Endothelial cell of umbilical vein (primary cell): Measurements from ENCODE around the gene RABGAP1. TPM values are rescaled to one million over a fixed set of nuclear protein-coding genes. Genes with fewer than 3 reads are reported as not detected.

ENCODE experiments used
- BruUV-seq: library from RNA; stranded (reverse); fragments of 400-500 nt; replicated peaks from 2 replicates; lab custom pipeline; 2021; lab: Mats Ljungman, UMichigan
- CTCF ChIA-PET: fragments of 300-600, 350-600 bp; sonication (Branson Sonifier 250); formaldehyde crosslinking; loops from one replicate; lab custom pipeline; 2021; ENCODE audit warnings: antibody characterized with exemption, inconsistent platforms; lab: Charles Lee
- POLR2A ChIA-PET: fragments of 300-600, 350-600 bp; sonication (Branson Sonifier 250); formaldehyde crosslinking; loops from one replicate; lab custom pipeline; 2021; ENCODE audit warnings: antibody characterized with exemption, inconsistent platforms; lab: Charles Lee
- DNase-seq: peaks from one replicate; pipeline ENCODE4 v3.0.0-alpha.2; 2011; ENCODE audit warnings: low read depth, low spot score
- FAIRE-seq: peaks from 2 replicates; lab custom pipeline; 2011; peaks lifted over from hg19 to GRCh38; lab: Jason Lieb, UNC
- H2AFZ ChIP-seq: 2 replicates; pipeline ENCODE4 v1.6.0; 2012; ENCODE audit warnings: low read depth, low read length, control low read depth, inconsistent platforms
- H3K27ac ChIP-seq: 2 replicates; pipeline ENCODE4 v1.5.1; 2011; ENCODE audit warnings: low read depth, mild to moderate bottlenecking, control low read depth, low read length, moderate library complexity; ENCODE audit not compliant: insufficient read depth
- H3K27me3 ChIP-seq, 2 experiments: 2 replicates each; pipeline versions ENCODE4 v1.6.0 to v1.6.1; 2011; ENCODE audit warnings: low read length in 2 of 2, mixed read lengths in 1 of 2; ENCODE audit not compliant: control insufficient read depth in 2 of 2, insufficient read depth in 2 of 2
- H3K36me3 ChIP-seq, 2 experiments: 2 replicates in 1 of 2; 3 replicates in 1 of 2; pipeline ENCODE4 v1.5.1; 2011; ENCODE audit warnings: low read length in 2 of 2, mild to moderate bottlenecking in 1 of 2, moderate library complexity in 1 of 2; ENCODE audit not compliant: control insufficient read depth in 2 of 2, insufficient read depth in 2 of 2; ENCODE audit errors: extremely low read depth in 1 of 2
- H3K4me1 ChIP-seq: 3 replicates; pipeline ENCODE4 v1.5.1; 2011; ENCODE audit warnings: mild to moderate bottlenecking, low read length; ENCODE audit not compliant: control insufficient read depth, insufficient read depth; ENCODE audit errors: extremely low read depth
- H3K4me2 ChIP-seq: 2 replicates; pipeline ENCODE4 v1.6.1; 2011; ENCODE audit warnings: low read length, control low read depth, mixed read lengths; ENCODE audit not compliant: insufficient read depth
- H3K4me3 ChIP-seq, 3 experiments: fragments of 200-600 bp in 1 of 3; sonication (generic), shearing (Covaris generic) in 1 of 3; replicated peaks in 1 of 3; 2 replicates each; pipeline ENCODE4 v1.5.1; 2011 to 2016; ENCODE audit warnings: control low read depth in 3 of 3, low read length in 3 of 3, mild to moderate bottlenecking in 2 of 3, inconsistent platforms in 1 of 3, low read depth in 1 of 3, moderate library complexity in 1 of 3; ENCODE audit not compliant: insufficient read depth in 1 of 3
- H3K79me2 ChIP-seq: 2 replicates; pipeline ENCODE4 v1.6.0; 2012; ENCODE audit warnings: low read length, inconsistent platforms; ENCODE audit not compliant: control insufficient read depth, insufficient read depth
- H3K9ac ChIP-seq: replicated peaks from 2 replicates; pipeline ENCODE3; 2011; ENCODE audit warnings: low read length, control low read depth; ENCODE audit not compliant: insufficient read depth; ENCODE audit errors: extremely low read depth
- H3K9me1 ChIP-seq: replicated peaks from 3 replicates; pipeline ENCODE4 v1.6.0; 2011; ENCODE audit warnings: mild to moderate bottlenecking, low read length; ENCODE audit not compliant: control insufficient read depth, insufficient read depth; ENCODE audit errors: extremely low read depth
- H3K9me3 ChIP-seq: replicated peaks from 2 replicates; pipeline ENCODE4 v1.5.1; 2012; ENCODE audit warnings: low read length, inconsistent platforms; ENCODE audit not compliant: control insufficient read depth, insufficient read depth
- H4K20me1 ChIP-seq: replicated peaks from 2 replicates; pipeline ENCODE3; 2011; ENCODE audit warnings: mild to moderate bottlenecking, low read length; ENCODE audit not compliant: control insufficient read depth, insufficient read depth; ENCODE audit errors: extremely low read depth
- EZH2 ChIP-seq: IDR thresholded peaks from 2 replicates; pipeline ENCODE4 v1.6.1; 2012; ENCODE audit warnings: borderline replicate concordance, low read depth, mild to moderate bottlenecking, moderate library complexity, low read length, inconsistent platforms; ENCODE audit not compliant: severe bottlenecking
- FOS ChIP-seq: IDR thresholded peaks from 2 replicates; pipeline ENCODE4 v1.6.1; 2011; ENCODE audit warnings: mild to moderate bottlenecking, low read length, moderate library complexity, borderline replicate concordance; ENCODE audit not compliant: insufficient read depth
- GATA2 ChIP-seq: IDR thresholded peaks from 2 replicates; pipeline ENCODE4 v1.7.0; 2011; ENCODE audit warnings: low read depth, mild to moderate bottlenecking, moderate library complexity, mixed read lengths, low read length; ENCODE audit not compliant: insufficient read length, insufficient read depth
- JUN ChIP-seq: IDR thresholded peaks from 2 replicates; pipeline ENCODE4 v1.6.1; 2011; ENCODE audit warnings: borderline replicate concordance, low read depth; ENCODE audit not compliant: insufficient read length, insufficient read depth
- MYC ChIP-seq: IDR thresholded peaks from one replicate; pipeline ENCODE4 v1.6.1; 2011; ENCODE audit warnings: mild to moderate bottlenecking, low read depth, low read length
- POLR2A ChIP-seq: IDR thresholded peaks from 2 replicates; pipeline ENCODE4 v1.6.1; 2012; ENCODE audit warnings: low read depth, mild to moderate bottlenecking, control low read depth, low read length
- POLR2AphosphoS5 ChIP-seq: IDR thresholded peaks from 2 replicates; pipeline ENCODE4 v1.6.1; 2012; ENCODE audit warnings: low read depth, mild to moderate bottlenecking, control low read depth, low read length, moderate library complexity; ENCODE audit not compliant: insufficient read depth
- dilution Hi-C: fragments of 300-500 bp; cut with MboI; formaldehyde crosslinking; loops from one replicate; pipeline ENCODE4 v1.15.0; 2019; ENCODE audit warnings: low sequenced_read_pairs; ENCODE audit not compliant: extremely low pct_ligation_motif_present
- intact Hi-C: fragments of 100-400 bp; cut with micrococcal nuclease; formaldehyde crosslinking; loops from one replicate; pipeline ENCODE4 v1.10.0; 2022
- polyA plus RNA-seq, 4 experiments: library from polyadenylated mRNA; depleted of rRNA in 3 of 4; stranded (reverse) in 3 of 4; unstranded in 1 of 4; fragments of >200 nt; gene quantifications; 2 replicates each; pipeline versions ENCODE4 v1.2.1 to v1.2.3, GENCODE V29; 2011 to 2012; ENCODE audit warnings: missing spikeins in 1 of 4
- total RNA-seq: library from RNA; stranded (reverse); gene quantifications from 2 replicates; pipeline ENCODE4 v1.2.3, GENCODE V29; 2021
- TF ChIP-seq, protein P1 (sequence below): IDR thresholded peaks from 2 replicates; pipeline ENCODE4 v1.6.1; 2011; ENCODE audit not compliant: insufficient read depth, insufficient read length
- TF ChIP-seq, protein P2 (sequence below), 2 donors: IDR thresholded peaks; 1 replicate in 1 of 2; 2 replicates in 1 of 2; pipeline ENCODE4 v1.5.1; 2011; ENCODE audit warnings: low read length in 2 of 2, mild to moderate bottlenecking in 2 of 2, moderate library complexity in 2 of 2, control low read depth in 1 of 2, inconsistent platforms in 1 of 2, low read depth in 1 of 2; ENCODE audit not compliant: insufficient read depth in 1 of 2; ENCODE audit errors: extremely low read depth in 1 of 2

The RABGAP1 gene
- total and polyA plus RNA-seq, 2 donors (not counting 3 experiments of a cell fraction or from before 2014, with no cell fraction given), result 19.0 to 53.6 TPM

DNA sequence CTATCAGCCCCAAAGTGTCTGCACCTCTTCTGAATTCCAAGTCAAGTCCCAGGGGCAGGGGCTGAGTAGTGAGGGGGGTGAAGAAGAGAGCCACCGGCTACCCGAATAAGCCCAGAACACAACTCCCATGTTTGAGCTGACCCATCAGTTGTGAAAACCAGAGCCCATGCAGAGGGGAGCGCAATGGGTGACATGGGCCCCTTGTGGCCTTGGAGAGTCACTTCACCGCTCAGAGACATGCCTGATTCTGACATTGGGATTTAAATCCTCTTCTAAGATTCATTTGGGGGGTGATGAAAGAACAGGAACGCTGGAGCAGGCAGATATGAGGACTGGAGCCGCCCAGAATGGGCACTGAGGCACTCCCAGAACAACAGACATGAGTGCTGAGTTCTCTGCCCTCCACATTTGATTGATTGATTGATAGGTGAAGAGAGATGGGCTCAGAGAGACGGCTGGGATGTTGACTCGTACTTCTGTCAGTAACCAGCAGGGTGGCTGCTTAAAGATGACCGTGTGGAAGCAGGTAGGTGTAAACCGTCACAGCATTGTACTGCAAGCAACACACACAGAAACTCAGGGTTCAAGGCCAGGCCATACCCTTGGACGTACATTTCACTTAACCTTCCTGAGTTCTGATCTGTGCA is 166.9 kb downstream of the RABGAP1 start:
- DNase-seq (no peak), FAIRE-seq (no peak)
- ChIA-PET POLR2A (interaction anchor here (0.6 kb wide), 1 partner anchor 93 kb away, joined by 6 read pairs; no protein-coding TSS in a partner anchor), CTCF (interaction anchor here (1.3 to 3.1 kb wide), 4 partner anchors 118 to 242 kb away, joined by 3 to 15 read pairs (median 6); no protein-coding TSS in a partner anchor)
- Histone ChIP-seq H3K27me3 (no peaks in the 10 kb centered on the region), H3K9me3 (no peaks in the 10 kb centered on the region), H2AFZ (no peak overlapping the region), H3K27ac (no peak overlapping the region), H3K4me2 (no peak overlapping the region), H3K36me3 (peaks cover 2 to 40% of the 10 kb centered on the region in 2 experiments), H3K9me1 (no peaks in the 10 kb centered on the region), H3K9ac (no peak overlapping the region), H3K4me3 (no peak overlapping the region), H4K20me1 (no peaks in the 10 kb centered on the region), H3K79me2 (no peaks in the 10 kb centered on the region), H3K4me1 (no peaks in the 10 kb centered on the region)
- dilution Hi-C loops (no loop called here), intact Hi-C loops (no loop called here)
- no TSS peak for BruUV-seq
- TF ChIP-seq, protein P1, sequence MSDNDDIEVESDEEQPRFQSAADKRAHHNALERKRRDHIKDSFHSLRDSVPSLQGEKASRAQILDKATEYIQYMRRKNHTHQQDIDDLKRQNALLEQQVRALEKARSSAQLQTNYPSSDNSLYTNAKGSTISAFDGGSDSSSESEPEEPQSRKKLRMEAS, result no peak
- TF ChIP-seq EZH2 (no peak), FOS (no peak), JUN (no peak), POLR2A (no peak), GATA2 (no peak), MYC (no peak), POLR2AphosphoS5 (no peak)
- TF ChIP-seq, protein P2, sequence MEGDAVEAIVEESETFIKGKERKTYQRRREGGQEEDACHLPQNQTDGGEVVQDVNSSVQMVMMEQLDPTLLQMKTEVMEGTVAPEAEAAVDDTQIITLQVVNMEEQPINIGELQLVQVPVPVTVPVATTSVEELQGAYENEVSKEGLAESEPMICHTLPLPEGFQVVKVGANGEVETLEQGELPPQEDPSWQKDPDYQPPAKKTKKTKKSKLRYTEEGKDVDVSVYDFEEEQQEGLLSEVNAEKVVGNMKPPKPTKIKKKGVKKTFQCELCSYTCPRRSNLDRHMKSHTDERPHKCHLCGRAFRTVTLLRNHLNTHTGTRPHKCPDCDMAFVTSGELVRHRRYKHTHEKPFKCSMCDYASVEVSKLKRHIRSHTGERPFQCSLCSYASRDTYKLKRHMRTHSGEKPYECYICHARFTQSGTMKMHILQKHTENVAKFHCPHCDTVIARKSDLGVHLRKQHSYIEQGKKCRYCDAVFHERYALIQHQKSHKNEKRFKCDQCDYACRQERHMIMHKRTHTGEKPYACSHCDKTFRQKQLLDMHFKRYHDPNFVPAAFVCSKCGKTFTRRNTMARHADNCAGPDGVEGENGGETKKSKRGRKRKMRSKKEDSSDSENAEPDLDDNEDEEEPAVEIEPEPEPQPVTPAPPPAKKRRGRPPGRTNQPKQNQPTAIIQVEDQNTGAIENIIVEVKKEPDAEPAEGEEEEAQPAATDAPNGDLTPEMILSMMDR (IDR thresholded peaks at IDR 0.05; ENCODE audit: extremely low read depth in 1 of 2, insufficient read depth in 1 of 2, low read depth in 1 of 2, low read length in 2 of 2), result no peak
